ENCODE results near the gene NODAL.
A peak's percentile ranks its signal among the peaks of the same experiment; 100 is the strongest.
"Not testable (repeated sequence)": the region's sequence is repeated elsewhere in the genome, so short reads cannot be mapped to it uniquely, and the experiment has no call there.

NODAL gene

GRCh38 chr10:70441161-70441894, at the start of gene NODAL:
Gene NODAL, minus strand, starts transcription at chr10:70441681. Its CDS starts 14 bp downstream, at chr10:70441667.
- DNase-seq (ENCODE audit: low read depth), result no peak

DNA sequence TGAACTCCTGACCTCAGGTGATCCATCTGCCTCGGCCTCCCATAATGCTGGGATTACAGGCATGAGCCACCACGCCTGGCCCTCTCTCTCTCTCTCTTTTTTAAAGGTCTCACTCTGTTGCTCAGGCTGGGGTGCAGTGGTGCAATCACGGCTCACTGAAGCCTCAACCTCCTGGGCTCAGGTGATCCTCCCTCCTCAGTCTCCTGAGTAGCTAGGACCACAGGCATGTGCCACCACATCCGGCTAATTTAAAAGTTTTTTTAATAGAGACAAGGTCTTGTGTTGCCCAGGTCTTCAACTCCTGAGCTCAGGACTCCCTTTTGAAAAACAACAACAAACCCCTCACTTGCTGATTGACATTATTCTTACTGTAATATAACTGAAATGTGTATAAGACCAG, 48.7 kb upstream of the NODAL start:
- no peak for DNase-seq (ENCODE audit: low read depth)

DNA sequence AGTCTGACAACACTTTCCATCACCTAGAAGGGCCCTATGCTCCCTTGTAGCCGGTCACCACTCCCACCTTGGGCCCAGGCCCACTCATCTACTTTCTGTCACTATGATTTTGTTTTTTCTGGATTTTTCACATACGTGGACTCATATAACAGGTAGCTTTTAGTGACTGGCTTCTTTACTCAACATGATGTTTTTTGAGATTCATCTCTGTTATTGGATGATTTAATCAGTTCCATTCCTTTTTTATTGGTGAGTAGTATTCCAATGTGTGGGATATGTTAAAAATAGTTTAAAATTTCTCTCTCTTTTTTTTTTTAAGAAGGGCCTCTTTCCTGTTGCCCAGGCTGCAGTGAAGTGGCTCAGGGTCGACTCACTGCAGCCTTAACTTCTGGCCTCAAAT, 46.3 kb upstream of the NODAL start:
- no peak for DNase-seq (ENCODE audit: low read depth)

DNA sequence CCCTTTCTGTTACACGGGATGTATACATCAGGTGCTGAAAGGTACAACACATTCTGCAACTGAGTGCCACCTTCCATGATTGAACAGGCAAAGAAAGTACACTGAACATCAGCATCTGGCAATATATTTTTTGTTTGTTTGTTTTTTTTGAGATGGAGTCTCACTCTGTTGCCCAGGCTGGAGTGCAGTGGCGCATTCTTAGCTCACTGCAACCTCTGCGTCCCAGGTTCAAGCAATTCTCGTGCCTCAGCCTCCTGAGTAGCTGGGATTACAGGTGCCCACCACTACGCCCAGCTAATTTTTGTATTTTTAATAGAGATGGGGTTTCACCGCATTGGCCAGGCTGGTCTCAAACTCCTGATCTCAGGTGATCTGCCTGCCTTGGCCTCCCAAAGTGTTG, 42.4 kb upstream of the NODAL start:
- DNase-seq (ENCODE audit: low read depth), result not testable (repeated sequence)

GRCh38 chr10:70482982-70483760, 41.7 kb upstream of the NODAL start:
- no peak for DNase-seq (ENCODE audit: low read depth)

DNA sequence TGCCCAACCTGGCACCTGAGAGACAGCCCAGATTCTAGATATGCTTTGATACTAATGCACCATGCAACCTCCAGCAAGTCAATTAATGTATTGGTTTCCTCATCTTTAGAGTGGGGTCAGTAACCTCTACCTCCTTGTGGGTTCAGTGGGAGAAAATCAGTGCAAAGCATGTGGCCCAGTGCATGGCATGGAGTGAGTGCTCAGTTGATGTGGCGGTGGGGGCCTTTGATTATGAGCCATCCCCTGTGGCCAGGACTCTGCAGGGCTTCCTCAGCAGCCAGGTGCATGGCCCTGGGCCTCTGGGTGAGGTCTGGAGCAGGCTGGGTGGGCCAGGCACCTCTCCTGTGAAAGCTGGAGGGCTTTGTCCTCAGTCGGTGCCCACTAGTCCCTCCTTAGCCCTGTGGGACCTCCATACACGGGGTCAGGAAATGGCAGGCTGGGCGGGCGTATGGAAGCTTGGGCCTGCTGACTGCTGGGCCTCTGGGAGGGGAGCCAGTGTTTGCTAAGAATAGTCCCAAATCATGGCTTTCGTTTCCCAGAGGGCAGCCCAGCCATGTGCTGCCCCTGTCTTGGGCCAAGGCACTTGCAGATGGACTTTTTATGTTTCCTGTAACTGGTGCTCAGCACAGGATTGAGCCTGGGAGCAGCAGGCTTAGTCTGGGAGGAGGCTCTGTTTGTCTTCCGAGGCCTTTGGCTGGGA, 40.5 kb upstream of the NODAL start:
- DNase-seq (ENCODE audit: low read depth), result no peak

DNA sequence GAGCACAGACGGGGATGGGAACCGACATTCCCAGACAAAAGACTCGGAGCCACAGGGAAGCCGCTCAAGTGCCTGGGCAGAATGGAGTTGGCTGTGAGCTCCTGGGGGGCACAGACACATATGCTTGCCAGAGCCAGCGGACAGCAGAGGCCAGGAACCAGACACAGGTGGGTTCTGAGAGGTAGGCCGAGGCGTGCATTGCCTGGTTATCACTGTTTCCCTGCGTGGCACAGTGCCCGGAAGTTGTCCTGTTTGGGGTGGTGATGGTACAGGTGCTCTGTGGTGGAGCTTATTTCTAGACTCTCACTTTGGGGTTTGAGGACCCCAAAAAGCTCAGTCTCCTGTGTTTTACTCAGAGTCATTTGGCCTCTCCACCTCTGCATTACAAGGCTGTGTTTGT, 39.6 kb upstream of the NODAL start:
- no peak for DNase-seq (ENCODE audit: low read depth)

DNA sequence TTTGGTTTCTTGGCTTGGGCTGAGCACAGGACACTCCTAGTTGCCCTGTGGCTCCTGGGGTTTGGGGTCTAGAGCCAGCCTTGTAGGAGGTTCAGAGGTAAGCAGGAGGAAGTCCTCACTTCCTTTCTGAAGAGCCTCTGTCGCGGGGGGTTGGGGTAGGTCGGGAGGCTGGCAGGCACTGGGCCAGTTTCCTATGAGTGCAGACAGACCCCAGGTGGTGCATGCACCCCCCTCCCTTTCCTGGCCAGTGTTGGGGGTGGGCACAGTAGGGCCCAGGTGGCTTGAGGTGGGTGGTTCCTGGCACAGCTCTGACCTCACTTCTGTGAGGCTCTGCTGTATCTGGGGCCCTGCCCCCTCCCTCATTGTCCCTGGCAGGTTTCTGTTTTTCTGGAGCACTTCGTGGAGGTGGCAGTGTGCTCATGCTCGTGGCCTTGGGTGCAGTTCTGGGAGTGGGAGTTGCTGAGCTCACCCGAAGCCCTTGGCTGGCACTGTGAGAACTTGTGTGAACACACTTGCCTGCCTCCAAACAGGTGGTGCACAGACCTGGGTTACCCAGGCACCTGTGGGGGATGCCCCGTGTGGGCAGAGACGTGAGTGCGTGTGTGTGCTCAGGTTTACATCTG, 38.9 kb upstream of the NODAL start:
- DNase-seq (ENCODE audit: low read depth), result no peak

- DNase-seq (ENCODE audit: low read depth), result no peak
Observed at GRCh38 chr10:70479626-70480238, 38.3 kb upstream of the NODAL start.

DNA sequence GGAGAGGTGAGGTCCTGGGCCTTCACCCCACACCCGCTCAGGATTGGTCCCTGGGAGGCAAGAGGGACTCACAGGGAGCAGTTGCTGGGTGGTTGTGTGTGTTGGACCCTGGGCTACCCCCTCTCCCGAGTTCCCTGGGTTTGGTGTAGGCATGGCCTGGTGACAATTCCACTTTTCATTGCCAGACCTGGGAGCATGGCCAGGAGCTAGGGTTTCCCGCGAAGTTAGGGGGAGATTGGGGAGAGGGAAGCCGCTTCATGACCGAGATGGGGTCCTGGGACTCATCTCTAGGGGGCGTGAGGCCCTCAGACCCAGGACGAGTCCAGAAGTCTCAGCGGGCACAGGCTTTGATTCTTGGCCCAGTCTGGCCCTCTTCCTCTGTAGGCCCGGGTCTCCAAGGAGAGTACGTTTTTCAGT, 37.7 kb upstream of the NODAL start:
- DNase-seq (ENCODE audit: low read depth), result no peak

GRCh38 chr10:70478191-70479164, 37.0 kb upstream of the NODAL start, which contains the start of gene PALD1:
Gene PALD1, plus strand, starts transcription at chr10:70478767. Its CDS starts 47,185 bp downstream, at chr10:70525952.
- DNase-seq (ENCODE audit: low read depth), result peak; percentile 45

DNA sequence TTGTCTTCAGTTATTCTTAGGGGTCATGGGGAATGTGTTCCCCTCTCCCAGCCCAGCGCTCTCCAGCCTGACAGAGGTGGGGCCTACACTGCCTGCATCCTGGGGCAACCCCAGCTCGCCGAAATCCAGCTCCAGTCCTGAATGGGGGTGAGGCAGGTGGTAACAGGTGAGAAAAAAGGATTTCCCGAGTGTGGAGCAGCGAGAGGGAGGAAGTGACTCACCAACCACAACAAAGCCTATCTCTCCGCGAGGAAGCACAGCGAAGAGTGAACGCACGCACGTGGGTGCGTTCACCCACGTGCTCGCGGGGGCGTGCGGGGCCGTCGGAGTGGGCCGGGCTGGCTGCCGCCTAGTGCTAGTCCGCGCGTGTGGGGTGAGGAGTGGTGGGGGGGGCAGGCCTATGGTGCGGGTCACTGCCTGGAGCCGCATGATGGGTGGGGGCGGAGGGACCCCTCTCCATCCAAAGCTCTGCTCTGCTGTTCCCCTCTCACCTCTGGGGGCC, 36.2 kb upstream of the NODAL start:
- no peak for DNase-seq (ENCODE audit: low read depth)

- no peak for DNase-seq (ENCODE audit: low read depth)
Observed at GRCh38 chr10:70476249-70477035, 35.0 kb upstream of the NODAL start.

- DNase-seq (ENCODE audit: low read depth), result no peak
Observed at GRCh38 chr10:70475661-70476060, 34.2 kb upstream of the NODAL start.

DNA sequence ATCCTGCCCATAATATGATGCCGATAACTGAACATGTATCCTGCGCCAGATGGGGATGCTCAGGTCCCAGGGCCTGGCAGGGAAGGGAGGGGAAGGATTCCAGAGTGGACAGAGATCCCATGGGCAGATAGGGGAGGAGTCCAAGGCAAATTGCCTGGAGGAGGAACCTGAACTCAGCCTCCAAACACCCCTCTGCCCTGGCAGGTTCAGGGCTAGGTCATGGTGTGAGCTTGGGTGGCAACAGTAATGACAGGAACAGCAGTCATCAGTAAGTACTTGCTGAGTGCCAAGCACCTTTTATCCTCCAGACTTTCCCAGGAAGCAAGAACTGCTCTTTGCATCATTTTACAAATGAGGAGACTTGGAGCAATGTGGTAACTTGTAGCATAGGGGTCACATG, 33.3 kb upstream of the NODAL start:
- no peak for DNase-seq (ENCODE audit: low read depth)

DNA sequence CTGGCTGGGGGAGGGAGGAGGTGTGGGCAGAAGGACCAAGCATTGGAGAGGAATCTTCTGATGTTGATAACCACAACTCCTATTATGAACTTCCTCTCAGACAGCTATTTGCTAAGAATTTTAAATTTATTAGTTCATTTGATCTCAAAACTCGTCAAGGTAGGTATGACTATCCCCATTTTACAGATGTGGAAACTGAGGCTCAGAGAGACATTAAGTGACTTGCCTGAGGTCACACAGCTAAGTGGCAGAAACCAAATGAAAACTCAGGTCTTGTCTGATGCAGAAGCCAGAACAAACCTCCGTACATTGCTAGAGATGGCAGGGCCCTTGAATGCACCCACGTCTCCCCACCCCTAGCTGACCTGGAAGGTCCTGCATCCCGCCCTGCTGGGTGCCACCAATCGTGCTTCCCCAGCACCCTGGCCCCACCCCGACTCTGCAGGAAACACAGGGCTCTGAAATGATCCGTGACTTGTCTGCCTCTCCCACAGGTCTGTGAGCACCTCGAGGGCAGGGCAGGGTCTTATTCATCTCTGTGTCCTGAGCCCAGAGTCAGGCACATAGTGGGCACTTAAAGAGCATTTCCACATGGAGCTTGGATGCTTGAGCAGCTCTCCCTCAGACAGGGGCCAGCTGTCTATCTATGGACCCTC, 31.4 kb upstream of the NODAL start:
- no peak for DNase-seq (ENCODE audit: low read depth)

GRCh38 chr10:70466951-70467350, 25.5 kb upstream of the NODAL start:
- no peak for DNase-seq (ENCODE audit: low read depth)

DNA sequence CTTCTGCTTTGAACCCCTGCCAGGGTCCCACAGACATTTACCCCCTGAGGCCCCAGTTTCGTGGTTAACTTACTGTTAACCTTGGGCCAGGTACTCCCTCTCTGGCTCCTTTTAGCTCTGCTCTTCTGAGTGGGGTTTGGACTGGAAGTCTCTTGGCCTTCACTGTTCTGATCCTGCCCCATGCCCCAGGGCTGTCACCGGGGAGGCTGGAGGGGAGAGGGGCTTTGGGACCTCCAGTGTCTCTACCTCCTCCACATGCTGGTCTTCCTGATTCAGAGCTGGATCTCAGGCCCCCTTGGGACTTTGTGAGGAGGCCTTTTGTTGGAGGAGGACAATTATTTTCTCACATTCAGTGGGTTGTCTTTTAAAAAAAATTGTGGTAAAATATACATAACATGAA, 24.4 kb upstream of the NODAL start:
- DNase-seq (ENCODE audit: low read depth), result no peak

GRCh38 chr10:70465278-70465677, 23.8 kb upstream of the NODAL start:
- no peak for DNase-seq (ENCODE audit: low read depth)

All from CMK (cell line).